ENCODE data around the gene RNF113A. TPM values are rescaled to one million over a fixed set of nuclear protein-coding genes. Genes with fewer than 3 reads are reported as not detected.

The RNF113A gene
- total and polyA plus RNA-seq, 2 of the 8 experiments (the other 6 are each of a cell fraction or from before 2014, with no cell fraction given) = 10.3 to 14.2 TPM

- H3K4me3 ChIP-seq (ENCODE audit: extremely low read depth in 1 of 4, insufficient read depth in 2 of 4, low read depth in 3 of 4, low read length in 4 of 4) = no peak overlapping the region
- TF ChIP-seq JUND (IDR thresholded peaks at IDR 0.05; ENCODE audit: low read length) (no peak), CBX8 (IDR thresholded peaks at IDR 0.05; ENCODE audit: borderline replicate concordance, low read depth, low read length) (no peak), KDM4A (IDR thresholded peaks at IDR 0.05; ENCODE audit: low read depth, low read length, severe bottlenecking) (no peak), SUZ12 (IDR thresholded peaks at IDR 0.05; ENCODE audit: low read length) (no peak), POLR2A (IDR thresholded peaks at IDR 0.05; ENCODE audit: control extremely low read depth in 1 of 2, low read depth in 2 of 2, low read length in 2 of 2) (no peak), JUN (IDR thresholded peaks at IDR 0.05; ENCODE audit: low read depth, low read length) (no peak), EGR1 (IDR thresholded peaks at IDR 0.05; ENCODE audit: borderline replicate concordance, low read depth, low read length) (no peak), TAF7 (optimal IDR thresholded peaks at IDR 0.05; ENCODE audit: borderline replicate concordance, low read depth, low read length) (no peak), RNF2 (IDR thresholded peaks at IDR 0.05; ENCODE audit: borderline replicate concordance, low read depth, low read length, missing control alignments, poor library complexity, severe bottlenecking) (no peak), TBP (IDR thresholded peaks at IDR 0.05; ENCODE audit: low read depth, low read length) (no peak), TAF1 (IDR thresholded peaks at IDR 0.05; ENCODE audit: low read depth, low read length) (no peak)
- no peak overlapping the region for H3K56ac ChIP-seq (replicated peaks; ENCODE audit: insufficient read length, low read depth, low read length)
- ChIA-PET CTCF (ENCODE audit: partially characterized antibody) (no interaction called here), POLR2A (ENCODE audit: partially characterized antibody) (no interaction called here)
- no peak overlapping the region for H2BK5ac ChIP-seq (ENCODE audit: low read depth, low read length)
- no peak overlapping the region for H4K8ac ChIP-seq (ENCODE audit: extremely low read depth, insufficient read depth, low read length)
- H3K18ac ChIP-seq (ENCODE audit: extremely low read depth, low read length) = no peak overlapping the region
- no peak overlapping the region for H3K23ac ChIP-seq (ENCODE audit: insufficient read length)
- H4K91ac ChIP-seq (replicated peaks; ENCODE audit: insufficient read length, low read length) = no peak overlapping the region
- 94% methylated on average over 2 of the region's 2 CpGs; no CpG with 5 or more reads in 1 of the 2 experiments for WGBS, 2 experiments (ENCODE audit: extremely low coverage in 1 of 2, insufficient coverage in 1 of 2, insufficient read length in 1 of 2, insufficient replicate concordance in 2 of 2, low coverage in 1 of 2, low lambda C conversion rate in 2 of 2, missing lambda C conversion rate in 1 of 2)
- no peak overlapping the region for H3K27ac ChIP-seq (ENCODE audit: low read depth, low read length)
- FAIRE-seq (no peak), DNase-seq (ENCODE audit: low read depth in 1 of 2, low spot score in 2 of 2) (no peak)
- H2BK15ac ChIP-seq (ENCODE audit: low read length) = no peak overlapping the region
- no peak overlapping the region for H3K4ac ChIP-seq (replicated peaks; ENCODE audit: insufficient read length, low read depth, low read length)
- H3K79me1 ChIP-seq (ENCODE audit: low read depth, low read length) = no peaks in the 10 kb centered on the region
- no peak overlapping the region for H2BK120ac ChIP-seq (replicated peaks; ENCODE audit: low read depth, low read length)
- no peaks in the 10 kb centered on the region for H3K79me2 ChIP-seq (ENCODE audit: control insufficient read depth in 1 of 2, insufficient read depth in 2 of 2, low read length in 2 of 2)
- no peaks in the 10 kb centered on the region for H3K36me3 ChIP-seq (ENCODE audit: control insufficient read depth in 2 of 4, insufficient read depth in 4 of 4, low read length in 3 of 4)
- H4K20me1 ChIP-seq (replicated peaks in 1 of 2; ENCODE audit: control insufficient read depth in 1 of 2, insufficient read depth in 2 of 2, low read length in 2 of 2) = no peaks in the 10 kb centered on the region
- no peaks in the 10 kb centered on the region; a peak in 1 of 4 replicates for H3K9me3 ChIP-seq (ENCODE audit: insufficient read depth in 2 of 2, low read depth in 1 of 2, low read length in 1 of 2)
- no peak overlapping the region for H4K5ac ChIP-seq (ENCODE audit: insufficient read length, low read depth, low read length)
- H2BK12ac ChIP-seq (ENCODE audit: low read depth, low read length) = no peak overlapping the region
- H3K14ac ChIP-seq (ENCODE audit: insufficient read length) = no peak overlapping the region
- no peak overlapping the region for H2AK5ac ChIP-seq (ENCODE audit: low read depth, low read length)
- H3K4me2 ChIP-seq (ENCODE audit: insufficient read depth in 1 of 2, low read depth in 2 of 2, low read length in 2 of 2) = no peak overlapping the region
- H3K4me1 ChIP-seq (replicated peaks in 1 of 4; ENCODE audit: control insufficient read depth in 3 of 4, insufficient read depth in 4 of 4, low read length in 3 of 4) = no peaks in the 10 kb centered on the region
- no peaks in the 10 kb centered on the region for H3K23me2 ChIP-seq (ENCODE audit: low read depth, low read length)
- H3K27me3 ChIP-seq (replicated peaks in 1 of 4; ENCODE audit: control insufficient read depth in 3 of 4, extremely low read depth in 1 of 4, insufficient read depth in 3 of 4, low read length in 3 of 4) = no peaks in the 10 kb centered on the region
- H3K9ac ChIP-seq (replicated peaks in 1 of 4; ENCODE audit: extremely low read depth in 1 of 4, low read depth in 3 of 4, low read length in 3 of 4) = no peak overlapping the region
- H2BK20ac ChIP-seq (ENCODE audit: low read length) = no peak overlapping the region
- H2AFZ ChIP-seq (ENCODE audit: low read length) = no peak overlapping the region
Measured at GRCh38 chrX:119917877-119918276, 46.3 kb upstream of the RNF113A start.

Measured in H1 (cell line).